ENCODE results near the gene SLC16A8. TPM values are rescaled to one million over a fixed set of nuclear protein-coding genes. Genes with fewer than 3 reads are reported as not detected.

Gene SLC16A8
- total RNA-seq, 2 donors from 2014 or later = 0.57 to 1.1 TPM

DNA sequence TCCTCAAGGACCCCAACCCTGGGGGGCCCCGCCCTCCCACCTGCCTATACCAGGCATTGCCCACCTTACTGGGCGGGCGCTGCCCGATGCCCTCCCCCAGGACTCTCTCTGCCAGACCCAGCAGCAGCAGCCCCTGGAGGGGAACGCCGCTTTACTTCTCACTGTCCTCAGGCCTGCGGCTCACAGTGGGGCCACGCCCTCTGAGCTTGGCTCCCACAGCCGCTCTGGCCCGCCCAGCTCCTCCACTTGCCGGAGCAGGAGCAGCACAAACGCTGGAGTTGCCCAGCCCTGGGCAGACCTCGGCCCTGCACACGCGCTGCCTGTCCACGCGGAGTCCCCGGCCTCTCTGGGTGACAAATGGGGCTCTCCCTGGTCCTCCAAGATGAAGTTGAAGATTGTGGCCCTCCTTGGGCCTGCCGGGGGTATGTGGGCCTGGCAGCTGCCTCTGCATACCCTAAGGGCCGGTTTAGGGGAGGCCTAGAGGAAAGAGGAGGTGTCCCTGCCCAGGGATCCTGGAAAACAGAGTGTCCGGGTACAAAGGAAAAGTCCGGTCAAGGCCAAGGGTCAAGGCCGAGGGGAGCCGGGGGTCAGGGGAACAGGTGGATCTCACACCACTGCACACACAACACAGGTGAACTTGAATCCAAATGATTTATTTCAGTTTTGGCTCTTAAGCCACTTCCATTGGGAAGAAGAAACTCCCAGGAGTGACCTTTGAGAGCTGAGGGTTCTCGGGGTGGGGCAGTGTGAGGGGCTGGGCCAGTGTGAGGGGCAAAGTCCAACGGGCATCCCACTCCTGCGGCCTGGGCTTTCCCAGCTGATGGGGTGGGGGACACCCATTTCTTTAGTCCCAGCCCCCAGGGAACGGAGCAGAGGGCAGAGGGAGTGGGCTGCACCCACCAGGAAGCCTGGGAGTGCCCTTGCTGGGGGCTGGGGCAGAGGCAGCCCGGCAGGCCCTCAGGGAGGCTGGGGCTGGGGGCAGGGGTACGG is 27.2 kb upstream of the SLC16A8 start:
- WGBS, 2 experiments (ENCODE audit: insufficient coverage in 1 of 2, insufficient read length in 1 of 2) = 84 to 85% methylated on average over 16 to 30 of the region's 30 CpGs
- DNase-seq = peak; percentile 80
- H3K4me1 Mint-ChIP-seq = peaks cover 6% of the 10 kb centered on the region
- no peaks in the 10 kb centered on the region for H3K36me3 ChIP-seq (ENCODE audit: control insufficient read depth, insufficient read depth, low read length)
- H3K27me3 ChIP-seq (ENCODE audit: control insufficient read depth, insufficient read depth, low read length, poor library complexity, severe bottlenecking) = peaks cover 4% of the 10 kb centered on the region
- no peak overlapping the region for H3K9ac ChIP-seq (ENCODE audit: extremely low read depth, low read length, poor library complexity, severe bottlenecking)
- peaks cover 4% of the 10 kb centered on the region for H3K36me3 Mint-ChIP-seq (ENCODE audit: low read depth)
- H3K27ac Mint-ChIP-seq = peak overlapping the region; percentile 58
- no peaks in the 10 kb centered on the region for H3K27me3 Mint-ChIP-seq (ENCODE audit: insufficient read depth)
- H3K9me3 Mint-ChIP-seq = no peaks in the 10 kb centered on the region
- H3K27ac ChIP-seq (ENCODE audit: low read depth, low read length) = no peak overlapping the region
- no peak overlapping the region for H3K4me3 ChIP-seq (ENCODE audit: low read length)
- no peak overlapping the region for H3K4me3 Mint-ChIP-seq
- H3K9me3 ChIP-seq (ENCODE audit: control insufficient read depth, low read length) = no peaks in the 10 kb centered on the region
- TF ChIP-seq, protein P1, sequence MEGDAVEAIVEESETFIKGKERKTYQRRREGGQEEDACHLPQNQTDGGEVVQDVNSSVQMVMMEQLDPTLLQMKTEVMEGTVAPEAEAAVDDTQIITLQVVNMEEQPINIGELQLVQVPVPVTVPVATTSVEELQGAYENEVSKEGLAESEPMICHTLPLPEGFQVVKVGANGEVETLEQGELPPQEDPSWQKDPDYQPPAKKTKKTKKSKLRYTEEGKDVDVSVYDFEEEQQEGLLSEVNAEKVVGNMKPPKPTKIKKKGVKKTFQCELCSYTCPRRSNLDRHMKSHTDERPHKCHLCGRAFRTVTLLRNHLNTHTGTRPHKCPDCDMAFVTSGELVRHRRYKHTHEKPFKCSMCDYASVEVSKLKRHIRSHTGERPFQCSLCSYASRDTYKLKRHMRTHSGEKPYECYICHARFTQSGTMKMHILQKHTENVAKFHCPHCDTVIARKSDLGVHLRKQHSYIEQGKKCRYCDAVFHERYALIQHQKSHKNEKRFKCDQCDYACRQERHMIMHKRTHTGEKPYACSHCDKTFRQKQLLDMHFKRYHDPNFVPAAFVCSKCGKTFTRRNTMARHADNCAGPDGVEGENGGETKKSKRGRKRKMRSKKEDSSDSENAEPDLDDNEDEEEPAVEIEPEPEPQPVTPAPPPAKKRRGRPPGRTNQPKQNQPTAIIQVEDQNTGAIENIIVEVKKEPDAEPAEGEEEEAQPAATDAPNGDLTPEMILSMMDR (conservative IDR thresholded peaks at IDR 0.05) = peak; percentile 22
- no peaks in the 10 kb centered on the region for H3K4me1 ChIP-seq (ENCODE audit: control insufficient read depth, insufficient read depth, low read length)

DNA sequence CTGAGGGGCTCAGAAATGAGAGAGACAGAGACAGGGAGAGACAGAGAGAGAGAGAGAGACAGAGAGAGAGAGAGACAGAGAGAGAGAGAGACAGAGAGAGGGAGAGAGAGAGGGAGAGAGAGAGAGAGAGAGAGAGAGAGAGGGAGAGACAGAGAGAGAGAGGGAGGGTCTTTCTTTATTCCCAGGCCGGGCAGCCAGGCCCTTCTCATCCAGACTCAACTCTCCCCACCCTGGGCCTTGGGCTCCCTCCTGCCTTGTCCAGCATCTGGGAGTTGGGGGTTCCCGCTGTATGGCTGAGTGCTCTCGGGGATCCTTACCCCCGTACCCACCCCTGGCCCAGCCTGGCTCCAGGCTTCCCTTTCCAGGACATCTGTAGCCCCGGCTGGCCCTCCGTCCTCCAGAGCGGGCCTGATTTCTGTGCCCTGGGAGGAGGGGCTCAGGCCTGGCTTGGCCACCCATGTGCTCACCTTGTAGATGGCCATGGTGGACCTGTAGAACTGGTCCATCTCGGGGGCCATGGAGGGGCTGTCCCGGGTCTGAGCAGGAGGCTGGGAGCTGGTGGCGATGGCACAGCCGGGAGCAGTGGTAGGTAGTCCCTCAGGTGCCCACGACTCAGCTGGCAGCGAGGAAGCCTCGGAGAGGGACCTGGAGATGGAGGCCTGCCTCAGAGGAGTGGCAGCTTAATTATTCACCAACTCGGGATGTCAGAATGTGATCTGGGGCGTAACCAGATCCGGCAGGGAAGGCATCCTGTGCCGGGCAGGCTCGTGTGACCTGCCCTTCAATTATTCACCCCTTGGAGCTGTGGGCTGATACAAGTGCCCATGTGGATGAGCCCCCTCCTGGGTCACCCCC is 26.3 kb upstream of the SLC16A8 start, which contains the start of gene BAIAP2L2:
Gene BAIAP2L2, minus strand, starts transcription at position 677 of the 855 bp plus-strand sequence. Its CDS starts 159 bp downstream, at position 518.
- 88 to 92% methylated on average over 14 to 19 of the region's 19 CpGs for WGBS, 2 experiments (ENCODE audit: insufficient coverage in 1 of 2, insufficient read length in 1 of 2)
- H3K27ac ChIP-seq (ENCODE audit: low read depth, low read length) = no peak within 1 kb of the TSS
- no peaks in the 10 kb centered on the region for H3K4me1 ChIP-seq (ENCODE audit: control insufficient read depth, insufficient read depth, low read length)
- no peaks in the 10 kb centered on the region for H3K9me3 Mint-ChIP-seq
- peak within 1 kb of the TSS; percentile 58 for H3K27ac Mint-ChIP-seq
- no peak within 1 kb of the TSS for H3K4me3 Mint-ChIP-seq
- no peak within 1 kb of the TSS for H3K4me3 ChIP-seq (ENCODE audit: low read length)
- H3K36me3 Mint-ChIP-seq (ENCODE audit: low read depth) = peaks cover 2% of the 10 kb centered on the region
- peaks cover 6% of the 10 kb centered on the region for H3K4me1 Mint-ChIP-seq
- TF ChIP-seq, protein P1 (conservative IDR thresholded peaks at IDR 0.05) = no peak
- no peaks in the 10 kb centered on the region for H3K27me3 Mint-ChIP-seq (ENCODE audit: insufficient read depth)
- H3K9ac ChIP-seq (ENCODE audit: extremely low read depth, low read length, poor library complexity, severe bottlenecking) = no peak within 1 kb of the TSS
- H3K36me3 ChIP-seq (ENCODE audit: control insufficient read depth, insufficient read depth, low read length) = no peaks in the 10 kb centered on the region
- peaks cover 4% of the 10 kb centered on the region for H3K27me3 ChIP-seq (ENCODE audit: control insufficient read depth, insufficient read depth, low read length, poor library complexity, severe bottlenecking)
- no peaks in the 10 kb centered on the region for H3K9me3 ChIP-seq (ENCODE audit: control insufficient read depth, low read length)
- DNase-seq = no peak

DNA sequence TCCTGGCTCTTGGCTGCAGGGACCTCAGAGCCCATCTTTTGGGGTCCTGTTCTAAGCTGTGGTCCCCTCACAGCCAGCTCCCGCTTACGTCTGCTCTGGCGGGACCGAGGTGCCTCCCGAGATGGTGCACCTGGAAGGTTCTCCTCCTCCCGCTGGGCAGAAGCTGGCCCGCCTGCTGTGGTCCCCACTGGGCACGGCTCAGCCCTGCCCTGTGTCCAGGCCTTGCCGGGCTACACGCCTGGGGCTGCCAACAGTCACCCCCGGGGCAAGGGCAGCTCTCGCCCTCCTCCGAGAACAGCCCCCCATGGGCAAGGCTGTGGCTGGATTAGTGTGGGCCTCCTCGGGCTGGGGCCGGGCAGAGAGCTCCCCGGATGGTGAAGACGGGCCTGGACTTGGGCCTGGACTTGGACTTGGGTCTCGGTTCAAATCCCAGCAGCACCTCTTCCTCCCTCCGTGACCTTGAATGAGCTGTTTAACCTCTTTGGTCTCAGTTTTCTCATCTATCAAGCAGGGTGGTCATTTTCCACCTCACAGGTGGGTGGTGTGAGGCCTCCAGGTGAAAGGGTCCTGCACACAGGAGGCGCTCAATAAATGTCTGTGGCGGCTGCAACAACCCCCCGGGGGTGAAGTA is 25.5 kb upstream of the SLC16A8 start:
- Histone ChIP-seq H3K4me1 (ENCODE audit: control insufficient read depth, insufficient read depth, low read length) (no peaks in the 10 kb centered on the region), H3K27me3 (ENCODE audit: control insufficient read depth, insufficient read depth, low read length, poor library complexity, severe bottlenecking) (peaks cover 4% of the 10 kb centered on the region), H3K27ac (ENCODE audit: low read depth, low read length) (no peak overlapping the region), H3K4me3 (ENCODE audit: low read length) (no peak overlapping the region), H3K9ac (ENCODE audit: extremely low read depth, low read length, poor library complexity, severe bottlenecking) (no peak overlapping the region), H3K36me3 (ENCODE audit: control insufficient read depth, insufficient read depth, low read length) (no peaks in the 10 kb centered on the region), H3K9me3 (ENCODE audit: control insufficient read depth, low read length) (no peaks in the 10 kb centered on the region)
- no peaks in the 10 kb centered on the region for H3K9me3 Mint-ChIP-seq
- H3K27ac Mint-ChIP-seq = no peak overlapping the region
- no peaks in the 10 kb centered on the region for H3K27me3 Mint-ChIP-seq (ENCODE audit: insufficient read depth)
- DNase-seq = peak; percentile 54
- H3K4me3 Mint-ChIP-seq = no peak overlapping the region
- 93 to 94% methylated on average over 16 to 22 of the region's 22 CpGs for WGBS, 2 experiments (ENCODE audit: insufficient coverage in 1 of 2, insufficient read length in 1 of 2)
- peaks cover 2% of the 10 kb centered on the region for H3K36me3 Mint-ChIP-seq (ENCODE audit: low read depth)
- TF ChIP-seq, protein P1 (conservative IDR thresholded peaks at IDR 0.05) = no peak
- peaks cover 6% of the 10 kb centered on the region for H3K4me1 Mint-ChIP-seq

All from endodermal cell (in vitro differentiated cells).